ENCODE data around the gene VWA8.
A peak's percentile ranks its signal among the peaks of the same experiment; 100 is the strongest.
"Not testable (repeated sequence)": the region's sequence is repeated elsewhere in the genome, so short reads cannot be mapped to it uniquely, and the experiment has no call there.

The VWA8 gene

GRCh38 chr13:41802043-41802683 is 158.7 kb downstream of the VWA8 start:
- no peak for DNase-seq (ENCODE audit: low read depth)

DNA sequence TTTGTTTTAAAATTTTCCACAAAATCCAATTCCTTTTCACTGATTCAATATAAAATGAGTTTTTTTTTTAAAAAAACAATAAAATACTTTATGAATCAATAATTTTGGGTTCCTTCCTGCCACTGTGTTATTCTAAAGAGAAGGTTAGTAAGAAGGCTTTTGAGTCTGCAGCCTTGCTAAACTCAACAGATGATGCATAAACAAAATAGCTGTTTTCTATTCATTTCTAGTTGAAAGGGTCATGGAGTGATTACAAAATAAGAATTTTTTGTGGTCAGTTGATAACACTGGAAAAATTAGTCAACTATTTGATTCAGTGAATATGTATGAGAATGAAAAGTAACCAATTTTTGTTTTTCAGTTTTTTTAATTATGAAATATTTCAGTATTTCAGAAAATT is 169.9 kb downstream of the VWA8 start:
- no peak for DNase-seq (ENCODE audit: low read depth)

DNA sequence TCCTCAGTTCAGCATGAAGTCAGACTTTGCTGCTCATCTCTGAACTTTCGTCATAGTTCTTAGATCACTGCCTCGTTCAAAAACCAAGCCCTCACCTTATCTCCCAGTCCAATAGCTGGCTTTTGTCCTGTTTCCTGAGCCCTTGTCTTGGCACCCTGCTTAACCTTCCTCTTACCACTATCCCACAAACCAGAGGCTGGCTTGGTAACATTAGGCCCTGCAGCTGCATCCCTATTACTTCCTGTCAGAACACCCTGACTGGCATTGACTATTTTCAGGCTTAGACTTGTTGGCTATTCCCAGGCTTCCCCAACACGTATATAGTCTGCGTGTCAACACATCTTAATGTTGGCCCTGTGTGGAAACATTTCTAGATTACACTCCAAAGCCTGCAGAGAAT is 172.4 kb downstream of the VWA8 start:
- no peak for DNase-seq (ENCODE audit: low read depth)

- DNase-seq (ENCODE audit: low read depth) = no peak
Observed at GRCh38 chr13:41785402-41786172, 175.3 kb downstream of the VWA8 start.

- DNase-seq (ENCODE audit: low read depth) = no peak
Observed at GRCh38 chr13:41782086-41782485, 178.8 kb downstream of the VWA8 start.

DNA sequence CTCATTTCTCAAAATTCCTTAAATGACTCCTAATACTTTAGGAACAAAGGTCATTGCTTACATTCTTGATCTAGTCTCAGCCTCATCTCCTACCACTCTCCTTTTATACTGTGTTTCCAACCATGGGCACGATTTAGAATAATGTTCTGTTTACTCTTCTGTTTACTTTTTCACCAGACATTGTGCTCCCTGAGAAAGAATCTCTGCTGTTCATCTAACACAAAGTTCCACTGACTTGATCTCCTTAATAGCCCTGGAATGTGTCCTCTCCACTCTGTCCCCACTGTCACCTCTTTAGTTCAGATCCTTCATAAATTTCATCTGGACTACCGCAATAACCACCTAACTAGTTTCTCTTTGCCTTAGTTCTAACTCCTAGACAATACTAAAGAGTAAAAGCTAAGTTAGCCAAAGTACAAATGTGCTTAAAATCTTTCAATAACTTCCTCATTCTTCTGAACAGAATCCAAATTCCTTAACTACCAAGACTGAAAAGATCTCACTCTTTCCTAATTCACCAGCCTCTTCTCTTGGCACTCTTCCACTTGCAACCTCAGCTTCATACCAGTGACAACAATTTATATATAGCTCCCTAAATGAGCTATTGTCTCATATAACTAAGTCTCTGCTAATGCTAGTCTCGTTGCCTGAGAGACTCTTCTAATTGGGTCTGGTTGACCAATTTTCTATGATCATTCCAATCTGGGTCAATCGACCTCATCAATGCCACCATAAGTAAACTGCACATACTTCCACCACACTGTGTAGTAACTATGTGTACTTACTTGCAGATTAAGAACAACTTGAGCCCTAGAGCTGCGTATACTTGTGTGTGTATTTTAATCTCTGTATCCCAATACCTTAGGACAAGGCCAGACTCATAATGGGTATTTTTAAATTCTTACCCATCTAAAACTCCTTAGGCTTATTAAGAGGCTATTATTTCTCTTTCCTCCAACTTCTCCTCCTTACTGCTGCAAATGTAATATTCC is 179.9 kb downstream of the VWA8 start:
- DNase-seq (ENCODE audit: low read depth) = peak; percentile 17

- no peak for DNase-seq (ENCODE audit: low read depth)
Observed at GRCh38 chr13:41775251-41775650, 185.7 kb downstream of the VWA8 start.

- no peak for DNase-seq (ENCODE audit: low read depth)
Observed at GRCh38 chr13:41774605-41775218, 186.2 kb downstream of the VWA8 start.

- no peak for DNase-seq (ENCODE audit: low read depth)
Observed at GRCh38 chr13:41767801-41768200, 193.1 kb downstream of the VWA8 start.

GRCh38 chr13:41766439-41766838 is 194.5 kb downstream of the VWA8 start:
- no peak for DNase-seq (ENCODE audit: low read depth)

DNA sequence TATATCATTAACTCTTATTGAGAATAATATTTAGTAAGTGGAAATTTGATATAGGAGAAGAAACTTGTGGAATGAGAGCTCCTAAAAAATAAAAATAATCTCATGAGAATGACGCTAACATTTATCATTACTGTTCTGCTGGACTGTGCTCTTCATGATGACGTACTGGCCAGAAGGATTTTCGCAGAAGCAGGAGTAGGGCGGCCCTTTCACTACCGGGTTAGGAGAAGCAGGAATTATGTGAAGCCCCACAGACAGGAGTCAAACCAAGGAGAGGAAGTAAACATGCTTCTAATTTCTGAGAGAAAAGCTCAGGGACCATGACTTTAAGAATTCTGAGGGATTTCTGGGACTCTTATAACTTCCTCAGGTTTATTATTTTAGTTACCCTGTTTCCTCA is 195.1 kb downstream of the VWA8 start:
- DNase-seq (ENCODE audit: low read depth) = no peak

DNA sequence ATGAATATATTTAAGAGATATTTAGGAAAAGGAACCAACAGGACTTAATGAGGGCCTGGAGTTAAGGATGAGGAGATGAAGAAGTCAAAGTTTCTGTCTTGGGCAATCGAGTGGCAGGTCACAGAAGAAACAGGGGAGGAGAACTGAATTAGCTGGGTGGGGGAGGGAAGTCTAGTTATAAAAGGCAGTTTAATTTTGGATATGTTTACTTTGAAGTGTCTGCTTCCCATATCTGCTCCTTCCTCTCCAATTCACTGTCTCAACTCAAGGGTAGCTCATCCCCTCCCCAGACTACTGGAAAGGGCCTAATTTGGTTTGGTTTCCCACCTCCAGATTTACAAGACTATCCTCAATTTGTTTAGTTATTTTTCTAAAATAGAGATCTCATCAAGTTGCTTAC is 195.9 kb downstream of the VWA8 start:
- no peak for DNase-seq (ENCODE audit: low read depth)

DNA sequence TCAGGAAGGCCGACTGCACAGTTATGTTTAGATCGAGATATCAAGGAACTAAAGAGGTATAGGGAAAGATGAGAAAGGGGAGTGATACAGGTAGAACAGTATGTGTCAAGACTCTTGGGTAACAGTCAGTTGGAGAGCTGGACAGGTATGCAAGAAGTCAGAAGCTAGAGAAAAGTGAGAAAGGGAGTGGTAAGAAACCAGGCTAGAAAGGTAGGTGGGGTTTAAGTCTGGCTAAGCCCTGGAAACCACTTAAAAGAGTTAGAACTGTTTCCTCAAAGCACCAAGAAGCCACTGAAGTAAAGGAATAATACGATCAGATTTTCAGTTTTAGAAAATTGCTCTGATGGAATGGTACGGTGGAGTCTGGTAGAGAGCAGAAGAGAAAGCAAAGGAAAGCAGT is 196.4 kb downstream of the VWA8 start:
- DNase-seq (ENCODE audit: low read depth) = no peak

DNA sequence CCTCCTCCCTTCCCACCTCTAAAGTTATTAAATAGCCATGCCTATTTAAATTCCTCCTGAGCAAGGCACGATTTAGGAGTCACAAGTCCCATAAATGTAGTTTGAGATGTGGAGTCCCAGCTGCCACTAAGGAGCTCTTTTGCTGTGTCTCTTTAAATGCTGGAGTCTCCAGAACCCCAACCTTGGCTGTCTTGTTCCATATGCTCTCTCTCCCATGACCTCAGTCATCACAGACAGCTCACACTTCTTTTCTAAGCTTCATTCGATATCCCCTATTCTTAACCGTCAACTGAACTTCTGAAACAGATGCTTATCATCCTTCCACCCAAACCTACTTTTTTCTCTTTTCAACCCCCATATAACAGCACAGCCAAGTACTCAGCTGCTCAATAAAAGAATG is 197.1 kb downstream of the VWA8 start:
- no peak for DNase-seq (ENCODE audit: low read depth)

DNA sequence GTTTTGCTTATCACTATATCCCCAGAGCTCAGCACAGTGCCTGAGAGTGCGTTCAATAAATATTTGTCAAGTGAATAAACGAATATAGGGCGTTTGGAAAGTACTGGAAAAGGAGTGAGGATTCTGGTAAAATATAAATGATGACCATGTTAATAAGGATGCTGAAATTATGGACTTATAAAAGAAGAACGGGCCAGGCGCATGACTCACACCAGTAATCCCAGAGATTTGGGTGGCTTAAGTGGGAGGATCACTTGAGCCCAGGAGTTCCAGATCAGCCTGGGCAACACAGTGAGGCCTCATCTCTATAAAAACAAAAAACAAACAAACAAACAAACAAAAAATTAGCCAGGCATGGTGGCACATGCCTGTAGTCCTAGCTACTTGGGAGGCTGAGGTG is 198.1 kb downstream of the VWA8 start:
- no peak for DNase-seq (ENCODE audit: low read depth)

DNA sequence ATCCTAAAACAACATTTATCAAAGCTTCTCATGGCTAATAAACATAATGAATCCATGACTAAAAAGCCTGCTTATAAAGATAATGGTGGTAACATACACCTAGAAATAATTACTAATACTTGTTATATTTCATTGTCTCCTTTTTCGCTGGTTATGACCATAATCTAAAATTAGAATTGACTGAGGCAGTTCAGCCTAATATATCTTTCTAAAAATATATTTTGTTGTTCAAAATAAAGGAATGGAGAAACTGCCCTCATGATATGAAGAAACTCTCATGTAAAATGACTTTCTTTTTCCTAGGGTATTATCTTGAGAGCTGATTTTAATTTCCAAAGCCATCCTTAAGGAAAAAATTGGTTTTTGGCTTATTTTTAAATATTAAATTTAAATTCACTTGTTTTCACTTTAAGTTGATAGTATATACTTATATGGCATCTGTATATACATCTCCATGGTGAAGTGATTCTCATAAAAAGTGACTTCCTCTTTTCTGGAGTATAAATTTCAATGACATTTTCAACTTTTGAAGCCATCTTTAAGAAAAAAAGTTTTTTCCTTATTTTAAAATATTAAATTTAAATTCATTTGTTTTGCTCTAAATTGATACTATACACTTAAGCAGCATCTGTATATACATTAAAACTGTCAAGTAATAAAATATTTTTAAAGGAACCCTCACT is 204.6 kb downstream of the VWA8 start:
- DNase-seq (ENCODE audit: low read depth) = no peak

GRCh38 chr13:41751734-41752445 is 209.0 kb downstream of the VWA8 start:
- DNase-seq (ENCODE audit: low read depth) = no peak

DNA sequence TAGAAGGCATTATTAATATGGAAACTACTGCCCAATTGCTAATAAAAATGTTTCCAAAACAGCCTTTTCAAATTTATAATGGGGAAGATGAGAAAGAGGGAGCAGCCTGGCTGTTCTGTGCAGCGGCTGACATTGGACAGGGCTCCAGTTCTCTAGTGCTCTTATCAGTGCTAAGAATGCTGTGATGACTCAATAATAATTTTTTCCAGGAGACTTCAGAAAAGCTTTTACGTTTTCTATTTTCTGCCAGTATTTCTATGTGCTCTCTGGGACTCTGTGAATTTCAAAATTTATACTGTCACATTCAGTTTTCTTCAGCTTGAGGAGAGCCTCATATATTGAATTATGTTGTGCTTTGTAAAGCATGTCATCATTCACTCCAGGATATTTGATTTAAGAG is 209.6 kb downstream of the VWA8 start:
- DNase-seq (ENCODE audit: low read depth) = no peak

DNA sequence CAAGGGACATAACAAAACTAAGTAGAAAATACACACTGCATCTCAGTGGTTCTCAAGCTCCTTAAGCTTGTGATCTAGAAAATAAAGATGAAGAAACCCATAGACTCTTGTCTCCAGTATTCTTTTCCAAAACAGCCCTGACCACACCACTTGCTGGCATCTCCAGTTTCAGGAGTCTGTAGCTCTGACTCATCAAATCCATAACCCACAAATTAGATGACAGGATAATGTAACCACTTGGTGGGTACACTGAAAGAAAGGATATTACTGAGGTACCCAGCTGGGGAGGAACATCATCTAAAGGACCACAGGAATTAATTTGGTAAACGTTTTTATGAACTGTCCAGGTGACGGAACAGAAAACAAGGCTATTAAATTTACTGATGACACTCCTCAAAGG is 214.7 kb downstream of the VWA8 start:
- peak; percentile 43 for DNase-seq (ENCODE audit: low read depth)

DNA sequence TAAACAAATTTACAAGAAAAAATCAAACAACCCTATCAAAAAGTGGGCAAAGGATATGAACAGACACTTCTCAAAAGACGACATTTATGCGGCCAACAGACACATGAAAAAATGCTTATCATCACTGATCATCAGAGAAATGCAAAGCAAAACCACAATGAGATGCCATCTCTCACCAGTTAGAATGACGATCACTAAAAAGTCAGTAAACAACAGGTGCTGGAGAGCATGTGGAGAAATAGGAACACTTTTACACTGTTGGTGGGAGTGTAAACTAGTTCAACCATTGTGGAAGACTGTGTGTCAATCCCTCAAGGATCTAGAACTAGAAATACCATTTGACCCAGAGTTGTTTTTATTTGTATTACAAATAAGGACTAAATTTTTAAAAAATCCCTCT is 215.4 kb downstream of the VWA8 start:
- not testable (repeated sequence) for DNase-seq (ENCODE audit: low read depth)
